ENCODE results near the gene ZC3H7B. TPM values are rescaled to one million over a fixed set of nuclear protein-coding genes. Genes with fewer than 3 reads are reported as not detected.

ZC3H7B gene, protein sequence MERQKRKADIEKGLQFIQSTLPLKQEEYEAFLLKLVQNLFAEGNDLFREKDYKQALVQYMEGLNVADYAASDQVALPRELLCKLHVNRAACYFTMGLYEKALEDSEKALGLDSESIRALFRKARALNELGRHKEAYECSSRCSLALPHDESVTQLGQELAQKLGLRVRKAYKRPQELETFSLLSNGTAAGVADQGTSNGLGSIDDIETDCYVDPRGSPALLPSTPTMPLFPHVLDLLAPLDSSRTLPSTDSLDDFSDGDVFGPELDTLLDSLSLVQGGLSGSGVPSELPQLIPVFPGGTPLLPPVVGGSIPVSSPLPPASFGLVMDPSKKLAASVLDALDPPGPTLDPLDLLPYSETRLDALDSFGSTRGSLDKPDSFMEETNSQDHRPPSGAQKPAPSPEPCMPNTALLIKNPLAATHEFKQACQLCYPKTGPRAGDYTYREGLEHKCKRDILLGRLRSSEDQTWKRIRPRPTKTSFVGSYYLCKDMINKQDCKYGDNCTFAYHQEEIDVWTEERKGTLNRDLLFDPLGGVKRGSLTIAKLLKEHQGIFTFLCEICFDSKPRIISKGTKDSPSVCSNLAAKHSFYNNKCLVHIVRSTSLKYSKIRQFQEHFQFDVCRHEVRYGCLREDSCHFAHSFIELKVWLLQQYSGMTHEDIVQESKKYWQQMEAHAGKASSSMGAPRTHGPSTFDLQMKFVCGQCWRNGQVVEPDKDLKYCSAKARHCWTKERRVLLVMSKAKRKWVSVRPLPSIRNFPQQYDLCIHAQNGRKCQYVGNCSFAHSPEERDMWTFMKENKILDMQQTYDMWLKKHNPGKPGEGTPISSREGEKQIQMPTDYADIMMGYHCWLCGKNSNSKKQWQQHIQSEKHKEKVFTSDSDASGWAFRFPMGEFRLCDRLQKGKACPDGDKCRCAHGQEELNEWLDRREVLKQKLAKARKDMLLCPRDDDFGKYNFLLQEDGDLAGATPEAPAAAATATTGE
- 39.3 and 61.9 TPM in 2 replicates for total RNA-seq (ENCODE audit: low replicate concordance)

DNA sequence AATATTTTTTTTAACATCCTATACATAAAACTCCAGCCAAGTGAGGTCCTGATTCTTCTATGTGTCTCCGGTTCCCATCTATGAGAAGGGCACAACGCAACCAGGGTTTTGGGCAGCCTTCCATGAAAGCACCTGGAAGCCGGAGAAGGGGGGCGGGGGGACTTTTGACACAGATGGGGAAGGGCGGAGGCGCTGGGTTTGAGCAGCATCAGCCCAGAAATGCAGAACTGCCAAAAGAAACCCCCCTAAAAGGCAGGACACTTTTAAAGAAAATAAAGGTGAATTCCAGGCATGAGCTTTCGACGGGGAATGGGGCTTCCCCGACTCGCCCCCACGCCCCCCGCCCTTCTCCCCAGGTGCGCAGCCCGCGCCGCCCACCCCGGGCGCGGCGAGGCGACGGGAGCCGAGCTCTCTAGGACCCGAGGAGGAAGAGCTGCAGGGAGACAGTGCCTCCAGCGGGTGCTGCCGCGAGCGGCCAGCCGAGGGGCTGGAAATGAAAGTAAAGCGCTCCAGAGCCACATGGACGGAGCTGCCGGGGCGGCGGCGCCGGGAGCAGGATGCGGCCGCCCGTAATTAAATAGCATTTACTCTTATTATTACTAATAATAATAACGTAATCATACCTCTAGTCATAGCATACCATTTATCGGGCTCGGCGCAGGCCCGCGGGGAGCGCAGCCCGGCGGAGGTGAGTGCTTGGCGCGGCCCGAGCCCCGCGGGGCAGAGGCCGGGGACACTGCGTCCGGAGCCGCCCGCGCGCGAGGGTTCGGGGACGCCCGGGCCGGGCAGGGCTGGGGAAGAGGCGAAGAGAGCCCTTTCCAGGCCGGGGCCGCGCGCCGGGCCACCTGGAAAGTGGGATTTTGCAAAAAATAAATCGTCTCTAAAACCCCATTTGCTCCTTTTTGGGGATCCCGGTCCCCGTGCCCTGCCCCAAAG lies at the start of gene ZC3H7B:
Gene ZC3H7B (plus strand): TSS at position 441 of the 936 bp plus-strand sequence. CDS start 19,136 bp downstream, outside the sequence.

GRCh38 chr22:41285820-41286638 lies 15.3 kb upstream of the ZC3H7B start, which contains the start of gene RANGAP1:
TSS of gene RANGAP1 (minus strand) at chr22:41286187. CDS start at chr22:41281044, 5,143 bp downstream.

GRCh38 chr22:41381329-41382097 lies 80.2 kb downstream of the ZC3H7B start, which contains the start of gene TEF:
TSS of gene TEF (plus strand) at chr22:41381942. CDS start at chr22:41382045, 103 bp downstream.

Other genes starting within 250 kb of the ZC3H7B start
- 26.5 and 32.1 TPM in 2 replicates for gene EP300, start 208.9 kb upstream of the ZC3H7B start, total RNA-seq (ENCODE audit: low replicate concordance)
- gene L3MBTL2, start 96.2 kb upstream of the ZC3H7B start, total RNA-seq (ENCODE audit: low replicate concordance), result 18.4 and 19.1 TPM in 2 replicates
- 0.12 and 0.60 TPM in 2 replicates for gene CHADL, start 60.6 kb upstream of the ZC3H7B start, total RNA-seq (ENCODE audit: low replicate concordance)
- gene RANGAP1, start 15.3 kb upstream of the ZC3H7B start, total RNA-seq (ENCODE audit: low replicate concordance), result 30.9 and 62.8 TPM in 2 replicates
- 4.5 and 10.5 TPM in 2 replicates for gene TEF, start 80.4 kb downstream of the ZC3H7B start, total RNA-seq (ENCODE audit: low replicate concordance)
- gene TOB2, start 145.3 kb downstream of the ZC3H7B start, total RNA-seq (ENCODE audit: low replicate concordance), result 10.1 TPM in 2 replicates
- gene PHF5A, start 167.2 kb downstream of the ZC3H7B start, total RNA-seq (ENCODE audit: low replicate concordance), result 59.8 and 62.2 TPM in 2 replicates
- gene ACO2, start 167.6 kb downstream of the ZC3H7B start, total RNA-seq (ENCODE audit: low replicate concordance), result 67.7 and 78.2 TPM in 2 replicates
- 20.2 and 33.2 TPM in 2 replicates for gene POLR3H, start 242.9 kb downstream of the ZC3H7B start, total RNA-seq (ENCODE audit: low replicate concordance)

All from smooth muscle cell of the coronary artery (primary cell).